T-helper 1 cell (primary cell): Measurements from ENCODE around the gene AFF3.

Source experiments
- DNase-seq, 5 donors: peaks; one replicate each; pipeline ENCODE4 v3.0.0-alpha.2; 2012 to 2020

The AFF3 gene

DNA sequence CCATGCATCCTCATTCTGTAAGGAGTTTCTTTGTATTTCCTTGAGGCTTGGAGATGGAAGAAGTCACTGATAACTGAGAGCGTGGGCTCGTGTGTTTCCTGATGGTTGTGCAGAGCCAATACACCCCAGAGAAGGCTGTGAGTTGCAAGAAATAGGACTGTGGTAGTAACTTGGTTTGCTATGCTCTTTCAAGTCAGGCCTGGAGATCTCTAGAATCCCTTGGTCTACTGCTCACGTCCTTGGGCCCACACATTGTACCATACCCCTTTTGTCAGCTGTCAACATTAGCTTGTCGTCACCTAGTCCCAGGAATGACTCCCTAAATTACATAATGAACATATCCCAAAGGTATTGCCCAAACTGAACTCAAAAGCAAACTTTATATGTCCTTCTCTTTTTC is 414.2 kb downstream of the AFF3 start:
- no peak for DNase-seq

DNA sequence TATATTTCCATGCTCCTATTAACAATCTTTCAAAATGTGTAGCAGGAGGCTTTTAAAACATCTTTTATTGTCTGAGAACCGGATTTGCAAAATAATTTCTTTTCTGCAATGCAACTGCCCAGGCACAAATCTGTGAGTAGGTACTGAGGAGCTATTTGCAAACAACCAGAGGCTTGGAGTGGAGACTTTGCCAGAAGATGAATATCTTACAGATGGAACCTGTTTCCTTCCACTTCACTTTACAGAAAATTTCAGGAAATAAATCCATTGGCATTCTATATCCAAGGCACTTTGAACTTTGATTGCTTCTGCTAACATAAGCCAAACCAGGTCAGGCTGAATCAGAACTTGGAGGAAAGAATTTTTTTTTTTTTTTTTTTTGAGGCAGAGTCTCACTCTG is 415.2 kb downstream of the AFF3 start:
- DNase-seq = no peak

DNA sequence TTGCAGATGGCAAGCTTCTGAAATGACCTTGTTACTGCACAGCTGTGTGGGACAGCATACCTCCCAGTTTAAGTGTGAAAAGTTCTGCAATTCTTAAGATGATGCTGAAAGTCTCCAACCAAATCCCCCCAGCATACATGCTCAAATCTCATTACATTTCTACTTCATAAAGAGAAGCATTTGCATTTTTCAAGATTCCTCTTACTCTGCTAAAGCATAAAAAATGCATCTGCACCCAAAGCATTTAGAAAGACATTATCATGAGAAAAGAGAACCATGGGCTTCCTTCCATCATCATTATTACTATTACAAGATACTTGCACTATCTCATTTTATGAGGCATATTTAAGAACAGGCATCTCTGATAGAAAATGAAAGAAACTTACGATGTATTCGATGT is 415.7 kb downstream of the AFF3 start:
- no peak for DNase-seq

DNA sequence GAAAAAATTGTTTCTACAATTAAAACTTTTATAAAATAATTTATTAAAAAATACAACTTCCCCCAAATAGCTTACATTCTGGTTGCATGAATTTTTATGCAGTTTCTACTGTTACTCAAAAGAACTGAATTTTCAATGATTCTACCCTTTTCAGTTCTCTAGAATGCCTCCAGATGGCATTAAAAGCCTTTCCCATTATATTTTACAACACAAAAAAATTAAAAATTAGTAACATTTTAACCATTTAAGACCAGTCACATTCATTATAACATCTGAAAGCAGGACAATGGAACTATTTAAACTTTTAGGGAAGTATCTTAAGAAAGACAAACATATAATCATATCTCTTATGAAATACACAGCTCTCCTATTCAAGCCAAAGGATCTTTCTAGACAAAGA is 416.6 kb downstream of the AFF3 start:
- DNase-seq = no peak

DNA sequence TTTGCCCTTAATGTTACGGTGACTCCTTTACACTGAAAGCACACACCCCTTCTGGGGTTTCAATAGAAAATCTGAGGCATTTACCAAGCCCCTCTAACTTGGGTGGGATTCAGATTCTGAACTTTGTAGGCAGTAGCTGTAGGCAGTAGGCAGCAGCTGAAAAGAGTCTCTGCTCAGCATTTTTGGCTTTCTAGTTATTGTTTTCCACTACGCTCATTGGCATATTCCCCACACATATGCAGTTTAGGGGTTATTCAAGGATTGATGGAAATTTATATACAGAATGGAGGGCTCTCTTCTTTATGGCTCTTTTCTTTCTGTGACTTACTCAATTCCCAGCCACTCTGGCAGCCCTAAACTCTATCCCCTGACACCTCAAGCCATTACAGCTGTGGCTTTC is 419.9 kb downstream of the AFF3 start:
- no peak for DNase-seq

DNA sequence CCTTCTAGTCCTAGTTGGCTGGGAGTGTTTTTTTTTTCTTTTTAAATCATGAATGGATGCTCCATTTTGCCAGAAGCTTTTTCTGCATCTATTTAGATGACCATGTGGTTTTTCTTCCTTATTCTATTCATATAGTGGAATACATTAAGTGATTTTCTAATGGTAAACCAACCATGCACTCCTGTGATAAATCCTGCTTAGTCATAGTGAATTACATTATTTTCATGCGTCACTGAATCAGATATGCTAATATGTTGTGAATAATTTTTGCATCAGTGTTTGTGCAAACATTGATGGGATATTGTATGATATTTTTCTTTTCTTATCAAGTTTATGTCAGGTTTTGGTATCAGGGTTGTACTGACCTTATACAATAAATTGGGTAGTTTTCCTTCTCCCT is 423.3 kb downstream of the AFF3 start:
- no peak for DNase-seq

DNA sequence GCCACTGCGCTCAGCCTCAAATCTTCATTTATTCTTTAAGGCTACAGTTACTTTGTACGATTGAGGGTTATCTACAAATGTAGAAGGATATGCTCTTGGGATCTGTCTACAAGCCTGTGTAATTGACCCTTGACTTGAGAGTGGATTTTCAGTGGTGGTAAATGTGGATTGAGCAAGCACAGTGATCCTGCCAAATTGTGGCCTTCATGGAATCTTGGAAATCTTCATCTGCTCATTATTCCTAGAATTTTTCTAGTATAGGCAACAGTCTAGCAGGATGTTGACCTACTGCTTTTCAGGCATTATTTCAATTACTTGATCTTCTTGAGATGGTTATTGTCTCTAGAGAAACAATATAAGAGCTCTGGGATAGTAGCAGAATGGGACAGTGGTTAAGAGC is 426.4 kb downstream of the AFF3 start:
- DNase-seq = no peak

DNA sequence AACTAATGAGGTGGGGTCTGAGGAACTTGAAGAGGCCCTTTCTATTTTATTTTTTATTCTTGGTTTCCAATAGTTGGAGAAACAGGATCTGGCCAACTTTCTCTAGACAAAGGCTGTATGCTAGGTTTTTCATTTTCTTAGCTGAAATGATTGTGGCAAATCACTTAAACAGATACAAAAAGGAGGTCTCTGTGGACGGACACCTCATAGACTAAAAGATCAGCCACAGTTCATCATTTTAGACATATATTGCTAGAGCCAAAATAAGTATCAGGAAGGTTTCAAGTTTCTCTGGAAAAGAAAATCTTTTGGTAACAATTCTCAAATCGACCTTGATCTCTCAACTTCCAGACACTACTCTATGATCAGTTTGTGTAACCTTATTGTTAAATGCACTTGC is 428.0 kb downstream of the AFF3 start:
- no peak for DNase-seq

DNA sequence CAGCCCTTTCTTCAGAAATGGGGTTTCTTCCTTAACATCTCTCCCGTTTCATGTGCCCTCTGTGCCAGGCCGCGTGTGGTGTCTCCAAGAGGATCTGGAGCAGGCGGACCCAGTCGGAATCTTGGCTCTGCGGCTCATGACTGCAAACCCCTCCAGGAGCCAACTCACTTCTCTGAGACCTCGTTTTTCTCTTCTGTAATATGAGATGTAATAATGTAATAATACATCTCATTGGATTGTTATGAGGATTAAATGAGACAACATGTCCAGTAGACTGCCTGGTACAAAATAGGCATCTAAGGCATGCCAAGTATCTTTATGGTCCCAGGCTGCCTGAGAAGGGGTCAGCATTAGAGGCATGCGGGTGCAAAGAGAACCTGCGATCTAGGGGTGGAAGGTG is 431.2 kb downstream of the AFF3 start:
- DNase-seq = no peak

DNA sequence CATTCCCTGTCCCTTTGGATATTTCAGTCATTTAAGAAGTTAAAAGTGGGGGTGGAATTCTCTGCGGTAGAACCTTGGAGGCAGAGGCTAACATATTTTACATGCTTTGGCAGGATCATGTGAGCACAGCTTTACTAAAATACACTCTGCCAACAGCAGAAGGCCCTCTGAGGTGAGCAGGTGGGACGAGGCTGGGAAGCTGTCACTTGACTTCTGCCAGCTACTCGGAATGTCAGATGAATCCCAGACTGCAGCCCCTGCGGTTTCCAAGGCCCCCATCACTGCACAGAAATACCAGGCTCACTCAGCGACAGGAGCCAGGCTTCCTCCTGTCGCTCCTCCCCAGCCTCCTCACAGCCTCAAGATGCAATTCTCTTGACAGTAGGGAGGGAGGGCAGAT is 431.7 kb downstream of the AFF3 start:
- DNase-seq = no peak

DNA sequence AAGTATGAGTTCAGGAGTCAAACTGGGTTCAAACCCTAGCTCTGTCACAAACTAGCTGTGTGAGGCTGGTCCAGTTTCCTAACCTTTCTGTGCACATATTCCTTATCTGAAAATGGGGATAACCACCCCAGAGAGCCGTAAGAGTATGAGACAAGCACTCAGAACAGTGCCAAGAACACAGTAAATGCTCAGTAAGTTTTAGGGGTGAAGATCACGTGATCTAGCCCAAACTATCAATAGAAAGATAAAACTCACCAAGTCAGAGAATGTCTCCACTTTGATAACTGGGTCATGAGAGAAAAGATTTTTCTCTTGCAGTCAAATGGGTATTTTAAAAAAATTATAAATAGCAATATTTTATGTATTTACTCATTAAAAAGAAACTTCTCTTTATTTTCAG is 433.2 kb downstream of the AFF3 start:
- DNase-seq = no peak

DNA sequence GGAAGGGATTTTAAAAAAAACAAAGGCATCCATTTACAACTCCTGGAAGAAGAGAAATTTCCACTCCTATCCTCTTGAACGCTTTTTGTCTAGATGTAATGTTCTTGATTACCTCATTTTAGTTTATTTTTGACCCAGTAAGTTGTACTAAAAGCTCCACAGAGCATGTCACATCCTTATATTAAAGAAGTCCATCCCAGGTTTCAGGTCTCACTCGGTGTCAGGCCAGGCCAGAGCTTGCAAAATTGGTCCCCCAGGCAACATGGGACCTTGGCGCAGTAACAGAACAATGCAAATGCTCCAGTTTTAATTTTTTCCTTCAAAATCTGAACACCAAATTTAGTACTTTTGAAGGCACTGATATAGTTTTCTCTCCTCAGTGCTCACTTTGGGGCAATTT is 434.2 kb downstream of the AFF3 start:
- DNase-seq = no peak

DNA sequence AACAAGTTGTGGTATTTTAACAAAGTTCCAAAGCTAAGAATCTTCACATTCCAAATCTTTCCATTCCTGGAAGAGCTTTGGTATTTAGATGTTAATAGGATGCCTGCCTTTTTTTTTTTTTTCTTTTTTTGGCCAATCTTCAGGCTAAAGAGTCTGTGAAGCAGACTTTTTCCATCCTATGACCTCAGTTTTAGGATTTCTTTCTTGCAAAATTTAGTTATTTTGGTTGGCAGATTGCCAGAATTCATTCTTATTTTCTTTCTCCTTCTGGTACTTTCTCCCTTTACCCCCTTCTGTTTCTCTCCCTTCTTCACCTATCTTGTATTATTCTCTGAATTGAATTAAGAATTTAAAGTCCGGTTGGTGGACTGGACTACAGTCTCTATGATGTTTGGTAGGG is 434.8 kb downstream of the AFF3 start:
- DNase-seq = no peak

DNA sequence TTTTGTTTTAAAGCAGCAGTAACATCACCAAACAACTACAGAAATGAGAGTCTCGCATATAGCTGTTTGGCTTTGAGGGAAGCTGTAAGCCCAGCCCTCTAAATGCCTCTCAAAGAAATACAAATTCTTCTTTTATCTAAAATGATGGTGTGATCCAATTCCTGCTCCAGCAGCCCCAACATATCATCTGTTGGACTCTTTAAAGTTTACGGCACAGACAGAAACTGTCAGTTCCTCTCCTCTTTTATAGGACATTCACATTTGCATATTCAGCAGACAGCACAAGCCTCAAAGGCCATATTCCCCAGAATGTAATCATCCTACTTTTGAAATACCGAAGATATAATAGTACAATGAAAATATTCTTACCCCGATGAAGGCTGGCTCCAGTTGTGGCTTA is 435.7 kb downstream of the AFF3 start:
- DNase-seq = no peak

DNA sequence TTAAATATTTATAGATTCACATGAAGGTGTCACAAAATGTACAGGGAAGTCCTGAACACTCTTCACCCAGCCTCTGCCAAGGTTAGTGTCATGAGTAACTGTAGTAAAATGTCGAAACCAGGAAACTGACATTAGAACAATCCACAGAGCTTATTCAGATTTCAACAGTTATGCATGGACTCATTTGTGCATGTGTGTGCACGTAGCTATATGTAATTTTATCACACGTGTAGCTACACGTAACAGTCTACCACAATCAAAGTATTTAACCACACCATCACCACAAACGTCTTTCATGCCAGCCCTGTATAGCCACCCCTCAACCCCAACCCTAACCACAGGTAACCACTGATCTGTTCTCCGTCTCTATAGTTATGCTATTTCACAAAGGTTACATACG is 440.9 kb downstream of the AFF3 start:
- no peak for DNase-seq

DNA sequence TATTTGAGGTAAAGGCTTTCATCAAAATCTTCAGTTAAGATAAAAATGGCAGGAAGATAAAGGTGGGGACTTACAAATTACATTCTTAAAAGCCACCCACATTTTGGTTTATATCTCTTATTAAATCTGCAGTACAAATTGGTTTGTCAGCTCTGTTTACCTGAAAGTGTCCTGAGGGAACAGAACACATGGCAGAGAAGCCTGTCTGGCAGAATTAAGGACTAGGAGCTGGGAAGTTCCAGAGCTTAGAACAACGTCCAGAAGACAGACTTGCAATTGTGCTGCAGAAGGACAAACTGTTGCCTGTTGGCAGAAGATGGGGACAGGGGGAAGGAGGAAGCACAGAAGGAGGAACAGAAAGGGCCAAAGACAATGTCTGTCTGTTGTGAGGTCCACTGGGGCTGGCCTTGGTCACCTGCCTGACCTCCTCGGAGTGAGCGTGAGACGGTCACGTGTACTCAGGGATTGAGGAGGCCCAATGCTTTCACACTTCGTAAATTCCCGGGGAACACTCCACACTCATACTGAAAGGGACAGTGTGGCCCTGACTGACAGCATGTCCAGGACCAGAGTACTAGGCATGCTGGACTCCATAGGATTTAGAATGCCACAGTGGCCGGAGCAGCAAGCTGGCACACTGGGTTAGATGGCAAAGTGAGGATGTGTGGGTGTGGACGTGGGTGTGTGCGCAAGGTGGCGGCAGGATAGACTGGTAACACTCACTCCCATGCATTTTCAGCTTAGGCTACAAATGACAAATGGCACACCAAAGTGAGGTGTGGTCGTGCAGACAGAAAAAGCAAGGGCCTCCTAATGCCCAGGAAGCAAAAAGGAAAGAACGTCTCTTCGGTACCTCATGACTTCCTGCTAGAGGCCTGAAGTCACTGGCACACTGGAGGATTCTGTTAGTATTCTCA is 441.6 kb downstream of the AFF3 start:
- no peak for DNase-seq

DNA sequence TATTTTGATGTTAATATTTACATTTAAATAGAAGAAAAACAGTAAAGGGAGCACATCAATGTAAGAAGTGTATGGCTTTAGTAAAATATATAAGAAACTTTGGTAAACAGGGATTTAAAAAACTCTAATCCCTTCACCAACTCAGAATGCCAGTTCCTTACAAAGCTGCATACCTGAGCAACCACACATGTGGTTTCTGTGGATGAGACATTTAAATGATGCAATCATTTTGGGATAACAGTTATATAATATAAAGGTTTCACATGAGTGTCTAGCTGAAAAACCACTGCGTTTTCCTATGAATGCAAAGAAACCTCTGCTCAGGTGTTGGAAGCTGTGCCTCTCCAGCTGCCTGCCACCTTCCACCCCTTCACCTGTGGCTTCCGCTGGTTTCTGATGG is 443.5 kb downstream of the AFF3 start:
- DNase-seq = no peak

DNA sequence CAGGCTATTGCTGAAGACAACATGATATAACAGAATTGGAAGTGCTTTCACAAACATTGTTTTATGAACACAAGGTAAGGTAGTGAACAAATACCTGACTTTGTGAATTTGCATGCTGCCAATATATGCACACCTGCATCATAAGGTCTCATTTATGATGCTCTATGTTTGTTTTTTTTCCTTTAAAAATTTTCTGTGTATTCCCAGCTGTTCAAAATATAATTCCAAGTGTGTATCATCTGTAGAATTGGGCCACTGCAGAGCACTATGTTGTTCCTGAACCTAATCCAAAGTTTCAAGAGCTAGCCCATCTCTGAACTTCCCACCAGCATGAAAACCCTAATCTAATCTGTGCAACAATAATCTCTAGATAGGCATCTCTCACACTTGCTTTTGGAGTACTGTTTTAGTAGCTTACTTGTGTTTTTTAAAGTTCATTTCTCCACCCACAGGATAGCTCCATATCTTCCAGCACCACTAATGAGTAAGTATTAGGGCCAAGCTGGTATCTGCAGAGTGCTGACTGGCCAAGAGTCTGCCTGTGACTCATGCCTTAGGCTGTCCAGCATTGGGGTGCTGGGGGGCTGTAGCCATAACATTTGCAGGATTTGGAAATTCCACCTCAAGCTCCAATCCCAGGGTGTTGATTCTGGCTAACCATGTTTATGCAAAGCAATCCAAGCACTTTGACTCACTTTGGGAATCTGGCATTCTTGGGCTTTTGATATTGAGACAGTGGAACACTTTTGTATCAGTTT is 444.4 kb downstream of the AFF3 start:
- DNase-seq = no peak

DNA sequence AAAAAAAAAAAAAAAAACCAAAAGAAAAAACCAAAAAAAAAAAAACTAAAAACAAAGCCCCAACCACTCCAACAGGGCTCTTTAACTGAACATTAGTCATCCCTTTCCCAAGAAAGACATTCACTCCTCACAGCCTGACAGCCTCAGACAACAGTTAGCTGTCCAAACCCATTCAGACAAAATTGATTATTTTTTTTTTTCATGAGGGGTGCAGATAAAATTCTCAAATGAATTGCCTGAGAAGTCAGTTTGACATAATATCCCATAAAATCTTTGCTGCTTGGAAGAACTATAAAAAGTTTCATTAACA is 446.5 kb downstream of the AFF3 start:
- no peak for DNase-seq

DNA sequence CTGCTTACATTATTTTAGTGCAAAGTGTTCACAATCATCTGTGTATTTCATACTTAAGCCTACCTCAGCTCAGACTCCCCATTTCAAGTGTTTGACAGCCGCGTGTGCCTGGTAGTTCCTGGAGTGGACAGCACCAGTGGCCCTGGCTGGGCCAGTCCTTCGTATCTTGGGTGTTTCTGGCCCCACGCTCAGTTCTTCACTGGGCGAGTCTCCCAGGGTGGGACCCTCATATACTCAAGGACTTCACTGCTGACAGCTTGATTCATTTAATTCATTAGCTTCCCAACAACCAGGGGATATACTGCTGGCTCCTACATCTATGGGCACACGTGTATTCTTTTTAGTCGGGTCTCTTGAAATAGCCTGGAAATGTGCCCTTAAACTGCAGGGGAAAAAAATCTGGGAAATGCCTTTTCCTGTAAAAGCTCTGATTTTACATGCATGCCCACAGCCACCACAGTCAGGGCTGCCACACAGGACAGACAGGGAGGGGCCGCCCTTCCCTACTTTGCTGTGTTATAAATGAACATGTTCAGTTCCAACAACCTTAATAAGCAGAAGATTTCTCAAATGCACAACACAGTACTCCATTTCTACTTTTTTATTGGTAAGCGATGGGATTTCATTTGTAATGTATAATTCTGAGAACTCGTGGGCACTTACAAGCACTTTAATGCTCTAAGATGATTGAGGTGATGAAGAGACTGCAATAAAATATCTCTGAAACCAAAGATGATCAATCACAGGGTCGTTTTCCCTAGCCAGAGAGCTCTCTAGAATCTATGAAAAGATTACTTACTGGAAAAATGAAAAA is 447.1 kb downstream of the AFF3 start:
- DNase-seq = no peak

DNA sequence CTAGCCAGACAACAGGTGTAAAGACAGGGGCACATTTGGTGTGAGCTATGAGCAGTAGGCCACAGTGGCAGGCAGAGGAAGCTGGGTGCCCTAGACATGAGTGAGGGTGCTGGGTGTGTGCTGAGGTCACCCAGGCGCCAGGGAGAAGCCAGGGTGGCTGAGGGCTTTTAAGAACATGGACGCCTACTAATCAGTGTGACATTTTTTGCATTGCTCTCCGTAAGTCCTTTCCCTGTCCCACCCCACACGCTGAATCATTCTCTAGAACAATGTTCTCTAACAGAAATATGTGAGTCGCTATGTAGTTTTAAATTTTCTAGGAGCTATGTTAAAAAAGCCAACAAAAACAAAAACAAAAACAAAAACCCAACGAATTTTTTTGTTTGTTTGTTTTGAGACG is 448.1 kb downstream of the AFF3 start:
- DNase-seq = no peak

DNA sequence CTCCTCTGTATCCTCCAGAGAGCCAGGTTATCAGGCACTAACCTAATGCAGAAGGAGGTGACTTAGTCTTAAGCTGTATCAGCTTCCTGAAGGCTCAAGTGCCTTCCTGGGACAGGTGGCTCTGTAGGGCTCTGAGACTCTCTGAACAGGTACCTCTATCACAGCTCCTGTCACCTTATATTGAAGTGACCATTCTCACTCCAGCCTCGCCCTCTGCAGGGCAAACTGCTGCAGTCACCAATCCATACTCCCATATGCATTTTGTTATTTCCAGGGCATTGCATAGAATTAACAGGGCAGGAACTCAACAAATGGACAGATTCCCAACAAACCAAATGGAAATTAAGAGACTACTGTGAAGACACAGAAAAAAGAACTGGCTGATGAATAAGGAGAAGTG is 449.6 kb downstream of the AFF3 start:
- no peak for DNase-seq

DNA sequence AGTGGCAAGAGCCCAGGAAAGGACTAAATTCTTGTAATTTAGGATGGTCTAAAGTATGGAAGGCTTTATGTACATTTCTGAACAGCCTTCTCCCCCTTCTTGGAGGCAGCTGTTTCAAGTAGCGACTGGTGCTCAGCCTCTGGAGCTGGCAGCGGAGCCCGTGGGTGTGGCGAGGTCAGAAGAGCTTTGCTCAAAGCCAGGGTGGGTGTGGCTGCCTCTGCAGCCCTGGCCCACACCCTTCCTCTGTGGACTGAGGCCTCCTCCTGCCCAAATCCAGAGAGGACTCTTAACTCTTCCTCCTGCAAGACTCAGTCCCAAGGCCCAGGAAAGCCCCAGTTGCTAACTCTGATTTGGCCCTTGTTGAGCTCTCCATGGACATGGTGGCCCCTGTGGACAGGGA is 450.5 kb downstream of the AFF3 start:
- DNase-seq = no peak
